Measurements from ENCODE around the gene DUOXA2.

- TF ChIP-seq POLR2AphosphoS5 (IDR thresholded peaks at IDR 0.05; ENCODE audit: low read depth) (no peak), CTCF (conservative IDR thresholded peaks at IDR 0.05; ENCODE audit: low read depth in 2 of 2) (no peak), EZH2 (IDR thresholded peaks at IDR 0.05; ENCODE audit: low read depth, unreplicated experiment) (no peak), JUNB (IDR thresholded peaks at IDR 0.05; ENCODE audit: unreplicated experiment) (no peak), CREB1 (CRISPR knock-in tag; IDR thresholded peaks at IDR 0.05; ENCODE audit: low read depth) (no peak), ETS1 (IDR thresholded peaks at IDR 0.05) (no peak), ZNF114 (CRISPR knock-in tag; IDR thresholded peaks at IDR 0.05) (no peak), EZH2phosphoT487 (IDR thresholded peaks at IDR 0.05; ENCODE audit: unreplicated experiment) (no peak), NANOG (IDR thresholded peaks at IDR 0.05; ENCODE audit: borderline replicate concordance) (no peak), ZNF331 (CRISPR knock-in tag; IDR thresholded peaks at IDR 0.05; ENCODE audit: low read depth) (no peak), REST (IDR thresholded peaks at IDR 0.05; ENCODE audit: unreplicated experiment) (no peak), STAT1 (IDR thresholded peaks at IDR 0.05; ENCODE audit: unreplicated experiment) (no peak), ZNF462 (CRISPR knock-in tag; IDR thresholded peaks at IDR 0.05) (no peak)
Observed at GRCh38 chr15:45163508-45163856, 49.4 kb downstream of the DUOXA2 start.
